Ramos (cell line): Measurements from ENCODE around the gene CACHD1.

Source experiments
- in situ Hi-C: fragments of 300-500 bp; cut with MboI; formaldehyde crosslinking; loops from one replicate; pipeline ENCODE4 v1.14.3; 2022; ENCODE audit warnings: low sequenced_read_pairs; ENCODE audit not compliant: unreplicated experiment

CACHD1 gene

GRCh38 chr1:64542118-64542517 lies 72.2 kb downstream of the CACHD1 start:
- in situ Hi-C loops: no loop called here

GRCh38 chr1:64543831-64544230 lies 73.9 kb downstream of the CACHD1 start:
- in situ Hi-C loops: no loop called here

- in situ Hi-C loops: no loop called here
Measured at GRCh38 chr1:64545118-64545843, 75.4 kb downstream of the CACHD1 start.

GRCh38 chr1:64546013-64546412 lies 76.1 kb downstream of the CACHD1 start:
- in situ Hi-C loops: no loop called here

GRCh38 chr1:64549464-64550239 lies 79.7 kb downstream of the CACHD1 start:
- in situ Hi-C loops: no loop called here

GRCh38 chr1:64550510-64550909 lies 80.6 kb downstream of the CACHD1 start:
- in situ Hi-C loops: no loop called here

- in situ Hi-C loops: no loop called here
Measured at GRCh38 chr1:64550946-64551605, 81.1 kb downstream of the CACHD1 start.

GRCh38 chr1:64553285-64553684 lies 83.4 kb downstream of the CACHD1 start:
- in situ Hi-C loops: no loop called here

- in situ Hi-C loops: no loop called here
Measured at GRCh38 chr1:64555947-64556346, 86.0 kb downstream of the CACHD1 start.

- in situ Hi-C loops: no loop called here
Measured at GRCh38 chr1:64561993-64562392, 92.1 kb downstream of the CACHD1 start.

GRCh38 chr1:64563958-64564565 lies 94.1 kb downstream of the CACHD1 start:
- in situ Hi-C loops: no loop called here

- in situ Hi-C loops: no loop called here
Measured at GRCh38 chr1:64564891-64565290, 95.0 kb downstream of the CACHD1 start.

- in situ Hi-C loops: no loop called here
Measured at GRCh38 chr1:64567426-64568170, 97.7 kb downstream of the CACHD1 start.

GRCh38 chr1:64568171-64568450 lies 98.2 kb downstream of the CACHD1 start:
- in situ Hi-C loops: no loop called here

GRCh38 chr1:64569411-64569810 lies 99.5 kb downstream of the CACHD1 start:
- in situ Hi-C loops: no loop called here

GRCh38 chr1:64570267-64570855 lies 100.4 kb downstream of the CACHD1 start:
- in situ Hi-C loops: no loop called here

GRCh38 chr1:64572222-64572900 lies 102.4 kb downstream of the CACHD1 start:
- in situ Hi-C loops: no loop called here

- in situ Hi-C loops: no loop called here
Measured at GRCh38 chr1:64574301-64574700, 104.4 kb downstream of the CACHD1 start.

GRCh38 chr1:64575881-64576676 lies 106.2 kb downstream of the CACHD1 start:
- in situ Hi-C loops: no loop called here
